Omental fat pad (tissue), 4 donors: ENCODE data around the gene SLC6A3. TPM values are rescaled to one million over a fixed set of nuclear protein-coding genes. Genes with fewer than 3 reads are reported as not detected.

Source experiments
- ATAC-seq: fragments of 150-250 bp; one replicate; pipeline ENCODE4 v1.9.1; 2016; ENCODE audit warnings: mild to moderate bottlenecking, moderate library complexity; ENCODE audit not compliant: low FRiP score
- DNase-seq: peaks from one replicate; pipeline ENCODE4 v3.0.0-alpha.2; 2019; ENCODE audit warnings: low spot score
- CTCF ChIP-seq, 3 donors: fragments of 450-650 bp; IDR thresholded peaks; one replicate each; pipeline ENCODE4 v1.5.1; 2016 to 2017; ENCODE audit warnings: antibody characterized with exemption in 3 of 3, mild to moderate bottlenecking in 3 of 3, moderate library complexity in 2 of 3
- total RNA-seq, 4 donors: library from RNA; depleted of rRNA; stranded (reverse); fragments of >200 nt; gene quantifications; one replicate each; pipeline ENCODE4 v1.1.0, GENCODE V29; 2016

Gene SLC6A3
- total RNA-seq, result 1 to 10 TPM in 1 of 4 donors, under 1 TPM in 3; 0.32 to 1.2 (median 0.55) TPM

GRCh38 chr5:1445313-1445688 is at the start of gene SLC6A3:
Gene SLC6A3 (minus strand): TSS chr5:1445440. CDS start chr5:1443197, 2,243 bp downstream.
- peak; percentile 84 for ATAC-seq
- DNase-seq, result peak; percentile 34
- TF ChIP-seq CTCF (IDR thresholded peaks at IDR 0.05), result no peak

GRCh38 chr5:1493941-1494340 is 48.7 kb upstream of the SLC6A3 start:
- ATAC-seq (no peak), DNase-seq (no peak)
- TF ChIP-seq CTCF (IDR thresholded peaks at IDR 0.05), result no peak

- ATAC-seq (no peak), DNase-seq (no peak)
- TF ChIP-seq CTCF (IDR thresholded peaks at IDR 0.05), result no peak
Measured at GRCh38 chr5:1493413-1493812, 48.2 kb upstream of the SLC6A3 start.

GRCh38 chr5:1492757-1493156 is 47.5 kb upstream of the SLC6A3 start:
- ATAC-seq (no peak), DNase-seq (no peak)
- no peak for TF ChIP-seq CTCF (IDR thresholded peaks at IDR 0.05)

- ATAC-seq (no peak), DNase-seq (no peak)
- no peak for TF ChIP-seq CTCF (IDR thresholded peaks at IDR 0.05)
Measured at GRCh38 chr5:1490376-1490775, 45.1 kb upstream of the SLC6A3 start.

- DNase-seq (no peak), ATAC-seq (no peak)
- no peak for TF ChIP-seq CTCF (IDR thresholded peaks at IDR 0.05)
Measured at GRCh38 chr5:1489754-1490153, 44.5 kb upstream of the SLC6A3 start.

- no peak for TF ChIP-seq CTCF (IDR thresholded peaks at IDR 0.05)
- DNase-seq, result no peak
- peak; percentile 69 for ATAC-seq
Measured at GRCh38 chr5:1488882-1489680, 43.8 kb upstream of the SLC6A3 start.
